Measurements from ENCODE around the gene ZDBF2. TPM values are rescaled to one million over a fixed set of nuclear protein-coding genes. Genes with fewer than 3 reads are reported as not detected.
"Not testable (repeated sequence)": the region's sequence is repeated elsewhere in the genome, so short reads cannot be mapped to it uniquely, and the experiment has no call there.

ZDBF2 gene
- total RNA-seq, 1 donor = 0.81 TPM

DNA sequence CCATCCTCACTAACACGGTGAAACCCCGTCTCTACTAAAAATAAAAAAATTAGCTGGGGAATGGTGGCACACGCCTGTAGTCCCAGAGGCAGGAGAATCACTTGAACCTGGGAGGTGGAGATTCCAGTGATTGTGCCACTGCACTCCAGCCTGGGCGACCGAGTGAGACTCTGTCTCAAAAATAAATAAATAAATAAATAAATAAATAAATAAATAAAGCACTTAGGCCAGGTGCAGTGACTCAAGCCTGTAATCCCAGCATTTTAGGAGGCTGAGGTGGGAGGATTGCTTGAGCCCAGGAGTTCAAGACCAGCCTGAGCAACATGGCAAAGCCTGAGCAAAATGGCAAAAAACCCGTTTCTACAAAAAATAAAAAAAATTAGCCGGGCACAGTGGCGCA, 15.8 kb upstream of the ZDBF2 start:
- DNase-seq (ENCODE audit: low read depth in 2 of 3, low spot score in 2 of 3) = not testable (repeated sequence)

DNA sequence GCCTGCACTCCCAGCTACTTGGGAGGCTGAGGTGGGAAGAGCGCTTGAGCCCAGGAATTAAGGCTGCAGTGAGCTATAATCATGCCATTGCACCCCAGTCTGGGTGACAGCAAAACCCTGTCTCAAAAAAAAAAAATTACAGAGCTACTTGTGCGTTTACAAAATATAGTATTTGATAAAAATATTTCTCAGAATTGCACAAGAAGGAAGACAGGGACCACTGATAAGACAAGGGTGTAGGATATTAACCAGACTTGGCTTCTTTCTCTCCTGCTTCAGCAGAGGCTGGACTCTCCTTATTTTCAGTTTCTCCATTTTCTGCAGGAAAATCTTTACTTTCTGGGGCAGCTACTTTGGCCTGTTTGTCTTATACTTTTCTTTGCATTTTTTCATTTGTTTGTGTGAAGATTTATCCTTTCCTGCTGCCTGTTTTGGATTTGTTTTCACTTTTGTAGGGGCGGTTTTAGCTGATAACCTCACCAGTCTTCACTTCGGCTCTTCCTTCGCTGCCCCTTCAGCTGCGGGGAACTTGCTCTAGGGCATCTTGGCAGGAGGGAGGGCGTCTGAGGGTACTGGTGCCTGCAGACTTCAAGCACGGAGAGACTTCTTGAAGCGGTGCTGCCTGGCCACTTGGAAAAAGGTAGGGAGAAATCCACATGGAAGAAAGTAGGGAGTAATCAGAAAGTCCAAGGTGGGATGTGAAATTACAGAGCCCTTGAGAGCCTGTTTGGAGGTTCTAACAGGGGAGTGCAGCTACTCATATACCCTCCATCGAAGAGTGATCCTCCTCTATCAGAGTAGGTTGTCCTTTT, 14.9 kb upstream of the ZDBF2 start:
- DNase-seq (ENCODE audit: low read depth in 2 of 3, low spot score in 2 of 3) = no peak

DNA sequence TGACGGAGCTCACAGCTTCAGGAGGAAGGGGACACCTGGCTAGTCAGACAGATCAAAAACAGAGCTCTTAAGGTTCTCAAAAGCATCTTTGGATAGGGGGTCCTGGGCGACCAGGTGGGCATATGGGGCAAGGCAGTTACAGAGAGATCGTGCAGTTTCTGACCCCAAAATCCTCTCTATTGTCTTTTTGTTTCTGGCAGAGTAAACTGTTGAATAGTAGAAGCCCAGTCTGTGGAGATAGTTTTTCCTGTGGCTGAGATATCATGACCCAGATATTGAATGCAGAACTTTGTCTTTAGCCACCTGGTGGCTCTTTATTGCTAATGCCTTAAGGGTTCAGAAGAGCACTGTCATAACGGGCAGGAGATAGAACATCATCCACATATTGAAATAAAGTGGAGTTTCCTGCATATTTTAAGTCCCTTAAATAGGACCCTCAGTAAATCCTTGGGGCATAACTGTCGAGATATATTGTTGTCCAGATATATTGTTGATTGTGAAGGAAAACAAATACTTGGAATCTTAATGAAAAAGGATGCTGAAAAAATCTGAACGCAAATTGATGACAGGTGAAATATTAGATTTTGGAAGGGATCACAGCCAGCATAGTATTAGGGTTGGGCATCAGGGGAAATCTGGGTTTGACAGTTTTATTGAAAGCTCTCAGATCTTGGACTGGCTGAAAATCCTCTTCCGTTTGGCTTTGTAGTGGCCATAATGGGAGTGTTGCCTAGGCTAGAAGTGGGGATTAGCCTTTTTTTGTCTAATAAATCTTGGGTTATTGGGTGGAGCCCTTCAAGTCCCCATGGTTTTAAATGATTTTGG, 14.1 kb upstream of the ZDBF2 start:
- DNase-seq (ENCODE audit: low read depth in 2 of 3, low spot score in 2 of 3) = peak in 1 of 3 donors; percentile 53

DNA sequence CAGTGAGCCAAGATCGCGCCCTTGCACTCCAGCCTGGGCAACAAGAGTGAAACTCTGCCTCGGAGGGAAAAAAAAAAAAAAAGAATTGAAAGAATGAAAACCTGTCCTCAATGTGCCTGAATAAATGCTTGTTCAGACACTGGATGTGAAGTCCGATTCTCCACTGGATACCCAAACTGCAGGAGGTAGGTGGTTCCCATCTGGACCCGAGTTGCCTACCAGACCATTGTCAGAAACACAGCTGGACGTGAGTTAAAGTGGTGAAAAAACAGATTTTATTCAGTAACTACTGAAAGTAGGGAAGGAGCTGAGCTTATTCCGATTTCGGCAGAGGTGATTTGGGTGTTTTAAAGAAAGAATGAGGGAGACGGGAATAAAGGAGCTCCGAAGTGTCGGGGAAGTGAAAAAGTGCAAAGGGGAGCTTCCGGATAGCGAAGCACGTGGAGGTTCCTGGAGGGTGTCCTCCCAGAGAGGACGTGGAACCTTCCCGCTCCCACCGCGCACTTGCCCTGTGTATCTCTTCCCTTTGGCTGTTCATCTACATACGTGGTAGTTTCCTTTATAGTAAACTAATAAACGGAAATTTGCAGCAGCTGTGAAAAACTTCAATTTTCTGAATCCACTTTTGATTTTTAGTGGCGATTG, 10.4 kb upstream of the ZDBF2 start:
- DNase-seq (ENCODE audit: low read depth in 2 of 3, low spot score in 2 of 3) = no peak

DNA sequence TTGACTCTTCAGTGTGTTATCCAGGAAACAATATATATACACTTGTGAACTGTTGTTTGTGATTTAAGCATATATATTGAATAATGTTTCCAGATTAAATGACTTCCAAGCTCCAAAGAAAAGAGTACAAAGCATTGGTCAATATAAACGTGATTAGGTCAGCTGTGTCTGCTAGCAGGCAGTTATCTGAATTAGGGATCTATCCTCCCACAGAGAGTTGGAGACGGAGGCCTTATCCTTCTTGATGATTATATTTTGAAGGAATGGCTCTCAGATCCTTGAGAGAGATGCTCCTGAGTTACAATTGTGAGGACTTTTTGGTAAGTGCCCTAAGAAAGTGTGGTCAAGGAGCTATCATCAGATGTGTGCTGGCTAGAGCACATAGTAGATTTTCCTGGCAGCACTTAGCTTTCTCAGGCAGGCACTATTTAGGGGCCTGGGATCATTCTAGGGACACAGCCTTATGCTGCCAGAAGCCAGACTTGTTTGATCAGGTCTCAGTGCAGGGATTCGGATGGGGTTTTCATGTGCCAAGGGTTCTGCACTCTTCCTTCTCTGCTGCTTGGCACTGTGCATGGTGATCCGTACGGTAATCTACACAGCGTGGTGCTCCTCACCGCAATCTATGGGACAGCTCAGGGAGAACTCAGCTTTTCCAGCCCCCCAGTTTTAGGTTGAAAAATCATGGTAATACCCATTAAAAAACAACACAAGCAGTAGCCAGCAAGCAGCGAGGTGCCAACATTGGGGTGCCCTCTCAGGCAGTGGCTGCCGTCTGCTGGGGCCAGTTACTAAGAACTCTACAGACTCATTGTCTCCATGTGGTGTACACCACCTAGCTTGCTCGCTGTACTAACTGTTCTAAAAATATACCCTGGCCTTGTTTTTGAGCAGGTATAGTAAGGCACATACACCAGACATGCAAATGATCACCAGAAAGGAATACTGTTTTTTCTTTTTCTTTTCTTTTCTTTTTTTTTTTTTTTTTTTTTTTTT, 8.0 kb upstream of the ZDBF2 start:
- no peak for DNase-seq (ENCODE audit: low read depth in 2 of 3, low spot score in 2 of 3)

DNA sequence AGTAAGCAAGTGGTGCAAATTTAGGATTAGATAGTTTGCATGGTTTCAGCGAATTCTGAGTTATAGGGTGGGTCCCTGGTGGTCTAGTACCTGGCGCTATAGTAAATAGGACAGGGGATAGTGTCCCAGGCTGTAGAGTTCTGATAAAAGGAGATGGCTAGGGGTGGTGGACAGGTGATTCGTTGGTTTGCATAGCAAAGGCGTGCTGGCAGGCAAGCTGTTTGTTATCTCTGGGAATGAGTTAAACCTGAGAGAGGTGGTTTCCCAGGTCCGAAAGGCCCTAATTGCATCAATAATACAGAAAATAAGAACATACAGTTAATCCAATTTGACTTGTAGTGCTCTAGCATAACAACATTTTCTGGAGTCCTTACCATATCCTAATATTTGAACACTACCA, 6.9 kb upstream of the ZDBF2 start:
- DNase-seq (ENCODE audit: low read depth in 2 of 3, low spot score in 2 of 3) = no peak

DNA sequence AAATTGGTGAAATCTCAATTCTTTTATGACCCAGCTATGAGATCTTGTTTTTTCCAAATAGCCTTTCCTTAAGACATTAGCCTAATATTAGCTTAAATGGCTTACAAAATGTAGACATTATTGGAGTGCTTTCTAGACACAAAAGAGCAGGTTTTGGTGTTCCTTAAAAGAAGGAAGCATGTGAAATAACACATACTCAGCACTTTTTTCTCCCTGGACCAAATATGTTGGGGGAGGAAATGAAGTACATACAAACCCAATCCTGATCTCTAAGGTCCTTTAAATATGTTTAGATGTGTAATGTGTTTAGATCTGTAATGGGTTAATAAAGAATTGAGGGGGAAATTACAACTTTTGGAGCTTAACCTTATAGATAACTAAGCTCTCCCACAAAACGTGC, 3.4 kb upstream of the ZDBF2 start:
- no peak for DNase-seq (ENCODE audit: low read depth in 2 of 3, low spot score in 2 of 3)

DNA sequence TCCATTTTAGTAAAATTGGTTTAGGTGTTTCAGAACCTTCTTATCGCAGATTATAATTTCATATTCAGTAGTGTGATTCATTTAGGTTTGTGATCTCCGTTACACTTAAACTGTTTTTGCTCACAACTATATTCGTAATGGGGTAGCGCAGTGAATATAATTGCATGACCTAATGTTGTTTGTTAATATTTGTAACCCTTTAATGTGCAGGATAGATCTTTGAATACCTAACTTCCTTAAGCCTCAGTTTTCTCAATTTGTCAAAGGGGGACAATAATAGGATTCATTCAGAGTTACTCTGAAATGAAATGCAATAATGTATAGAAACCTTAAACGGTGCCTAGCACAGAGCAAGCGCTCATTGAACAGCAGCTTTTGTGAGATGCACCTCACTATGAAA, 558 bp upstream of the ZDBF2 start:
- no peak for DNase-seq (ENCODE audit: low read depth in 2 of 3, low spot score in 2 of 3)

DNA sequence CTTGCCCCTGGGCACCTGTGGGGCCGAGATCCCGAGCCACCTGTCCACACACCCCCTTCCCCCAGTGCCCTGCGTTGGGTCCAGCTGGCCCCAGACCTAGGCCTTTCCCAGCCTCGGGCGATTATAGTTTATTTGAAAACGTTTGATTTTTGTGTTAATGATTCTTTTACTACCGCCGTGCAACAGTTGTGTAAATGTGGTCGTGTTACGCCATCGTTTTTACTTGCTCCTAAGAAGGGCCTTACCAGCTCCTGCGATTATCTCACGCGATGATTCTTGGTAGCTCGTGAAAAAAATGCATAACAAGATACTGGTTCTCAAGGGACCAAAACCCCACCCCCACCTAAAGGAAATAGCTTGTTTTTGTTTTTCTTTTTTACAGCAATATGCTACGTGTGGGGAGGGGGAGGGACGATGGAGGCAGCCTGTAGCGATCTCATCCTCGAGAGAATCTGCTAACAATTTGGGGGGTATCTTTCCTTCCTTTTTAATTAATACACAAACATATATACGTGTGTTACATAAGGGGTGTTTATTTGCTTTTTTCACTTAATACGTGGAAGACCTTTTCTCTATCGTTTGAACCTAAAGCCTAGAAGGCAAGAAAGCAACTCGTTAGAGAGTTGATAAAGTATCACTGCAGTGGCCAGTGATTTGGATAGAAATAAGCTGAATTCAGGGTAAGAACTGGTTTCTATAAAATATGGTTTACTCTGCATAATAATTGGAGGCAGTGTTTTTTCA, 1.0 kb downstream of the ZDBF2 start:
- DNase-seq (ENCODE audit: low read depth in 2 of 3, low spot score in 2 of 3) = peak in 1 of 3 donors; percentile 5

DNA sequence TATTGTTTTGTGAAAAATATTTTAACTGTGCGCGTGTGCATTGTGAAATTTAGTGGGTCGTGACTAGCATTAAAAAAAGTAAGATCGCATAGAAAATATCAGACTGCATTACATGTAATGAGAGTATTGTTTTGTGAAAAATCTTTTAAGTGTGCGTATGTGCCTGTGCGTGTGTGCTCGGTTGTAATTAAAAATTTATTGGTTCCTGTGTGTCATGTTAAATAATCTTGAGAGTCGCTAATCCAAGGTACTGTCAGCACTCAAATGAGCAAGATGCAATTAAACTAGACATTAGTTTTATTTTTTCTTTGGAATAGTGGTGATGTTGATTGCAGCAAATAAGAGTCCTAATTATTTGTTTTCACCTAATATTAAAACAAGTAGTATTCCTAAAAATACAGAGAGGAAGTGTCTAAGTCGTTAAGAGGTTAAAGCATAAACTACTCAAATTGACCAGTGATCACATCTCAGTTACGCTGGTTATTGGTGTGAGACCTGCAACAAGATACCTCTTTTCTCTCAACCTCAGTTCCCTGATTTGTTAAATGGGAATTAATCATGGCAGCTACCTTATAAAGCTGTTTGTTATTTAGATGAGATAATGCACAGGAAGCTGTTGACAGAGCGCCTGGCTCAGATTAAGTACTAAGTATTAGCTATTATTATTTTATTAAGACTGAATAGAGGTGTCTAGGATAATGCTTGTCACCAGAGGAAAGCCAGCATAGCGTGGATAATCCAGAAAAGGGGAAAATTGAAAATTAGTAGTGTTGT, 1.9 kb downstream of the ZDBF2 start:
- no peak for DNase-seq (ENCODE audit: low read depth in 2 of 3, low spot score in 2 of 3)

DNA sequence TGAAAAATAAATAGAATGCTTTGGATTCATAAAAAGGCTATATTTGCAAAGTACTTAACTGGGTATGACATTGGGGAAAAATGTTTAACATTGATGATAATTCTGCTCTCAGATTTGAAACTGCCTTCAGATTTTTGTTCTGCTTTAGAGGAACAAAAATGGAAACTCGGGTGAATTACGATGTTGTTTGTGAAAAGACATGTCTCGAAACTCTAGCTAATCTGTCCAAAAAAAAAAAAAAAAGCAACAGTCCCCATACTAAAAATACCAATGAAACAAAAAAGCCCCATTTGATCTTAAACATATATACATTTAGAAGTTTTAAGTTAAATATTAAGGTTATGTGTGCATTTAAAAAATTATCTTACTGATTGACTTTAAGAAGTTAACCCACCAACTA, 3.0 kb downstream of the ZDBF2 start:
- no peak for DNase-seq (ENCODE audit: low read depth in 2 of 3, low spot score in 2 of 3)

DNA sequence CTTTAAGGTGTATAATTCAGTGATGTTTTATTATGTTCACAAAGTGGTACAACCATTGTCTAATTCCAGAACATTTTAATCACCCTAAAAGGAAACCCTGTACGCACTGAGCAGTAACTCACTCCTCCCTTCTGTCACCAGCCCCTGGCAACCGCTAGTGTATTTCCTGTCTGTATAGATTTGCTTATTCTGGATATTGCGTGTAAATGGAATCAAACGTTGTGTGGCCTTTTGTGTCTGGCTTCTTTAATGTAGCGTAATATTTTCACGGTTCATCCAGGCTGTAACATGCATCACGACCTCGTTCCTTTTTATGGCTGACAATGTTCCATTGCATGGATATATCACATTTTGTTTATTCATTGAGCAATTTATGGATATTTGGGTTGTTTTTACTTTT, 8.3 kb downstream of the ZDBF2 start:
- no peak for DNase-seq (ENCODE audit: low read depth in 2 of 3, low spot score in 2 of 3)

DNA sequence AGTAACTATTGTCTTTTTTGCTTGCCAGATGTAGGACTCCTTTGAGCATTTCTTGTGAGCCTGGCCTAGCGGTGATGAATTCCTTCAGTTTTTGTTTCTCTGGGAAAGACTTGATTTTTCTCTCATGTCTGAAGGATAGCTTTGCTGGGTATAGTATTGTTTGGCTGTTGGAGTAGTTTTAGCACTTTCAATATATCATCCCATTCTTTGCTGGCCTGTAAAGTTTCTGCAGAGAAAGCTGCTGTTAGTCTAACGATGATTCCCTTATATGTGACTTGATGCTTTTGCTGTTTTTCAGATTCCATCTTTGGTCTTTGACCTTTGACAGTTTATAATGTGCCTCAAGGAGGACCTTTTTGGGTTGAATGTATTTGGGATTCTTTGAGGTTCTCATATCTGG, 12.7 kb downstream of the ZDBF2 start:
- DNase-seq (ENCODE audit: low read depth in 2 of 3, low spot score in 2 of 3) = no peak

DNA sequence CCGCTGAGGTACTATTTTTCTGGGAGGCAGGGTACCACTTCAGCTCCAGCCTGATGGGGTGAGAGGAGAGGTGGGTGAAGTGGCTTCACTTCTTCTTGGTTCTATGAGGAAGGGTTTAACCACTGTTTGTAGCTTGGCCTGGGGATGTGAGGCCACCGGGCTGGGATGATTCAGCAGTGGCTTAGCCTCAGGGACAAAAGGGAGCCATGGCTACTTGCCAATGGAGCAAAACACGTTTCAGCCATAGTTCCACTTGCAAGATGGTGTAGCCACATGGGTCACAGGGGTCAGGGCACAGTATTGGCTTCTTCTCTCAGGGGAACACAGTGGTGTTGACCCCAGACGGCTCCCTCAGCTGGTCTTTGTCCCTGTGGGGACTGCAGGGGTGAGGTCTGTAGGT, 14.9 kb downstream of the ZDBF2 start:
- no peak for DNase-seq (ENCODE audit: low read depth in 2 of 3, low spot score in 2 of 3)

DNA sequence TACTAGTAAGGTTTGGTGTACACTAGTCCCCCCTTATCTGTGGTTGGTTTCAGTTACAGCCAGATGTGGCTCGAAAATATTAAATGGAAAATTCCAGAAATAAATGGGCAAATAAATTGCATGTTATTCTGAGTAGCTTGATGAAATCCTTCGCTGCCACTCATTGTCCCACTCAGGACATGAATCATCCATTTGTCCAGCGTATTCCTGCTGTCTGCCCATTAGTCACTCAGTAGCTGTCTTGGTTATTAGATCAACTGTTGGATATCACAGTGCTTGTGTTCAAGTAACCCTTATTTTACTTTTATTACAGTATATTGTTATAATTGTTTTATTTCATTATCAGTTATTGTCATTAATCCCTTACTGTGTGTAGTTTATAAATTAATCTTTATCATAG, 21.7 kb downstream of the ZDBF2 start:
- no peak for DNase-seq (ENCODE audit: low read depth in 2 of 3, low spot score in 2 of 3)

DNA sequence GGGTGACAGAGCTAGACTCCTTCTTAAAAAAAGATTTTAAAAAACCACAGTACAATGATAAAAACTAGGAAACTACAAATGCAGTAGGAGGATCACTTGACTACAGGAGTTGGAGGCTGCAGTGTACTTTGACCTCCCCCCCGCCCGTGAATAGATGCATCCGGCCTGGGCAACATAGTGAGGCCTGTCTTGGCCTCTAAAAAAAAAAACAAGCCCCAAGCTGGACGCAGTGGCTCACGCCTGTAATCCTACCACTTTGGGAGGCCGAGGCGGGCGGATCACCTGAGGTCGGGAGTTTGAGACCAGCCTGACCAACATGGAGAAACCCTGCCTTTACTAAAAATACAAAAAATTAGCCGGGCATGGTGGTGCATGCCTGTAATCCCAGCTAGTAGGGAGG, 25.1 kb downstream of the ZDBF2 start:
- not testable (repeated sequence) for DNase-seq (ENCODE audit: low read depth in 2 of 3, low spot score in 2 of 3)

DNA sequence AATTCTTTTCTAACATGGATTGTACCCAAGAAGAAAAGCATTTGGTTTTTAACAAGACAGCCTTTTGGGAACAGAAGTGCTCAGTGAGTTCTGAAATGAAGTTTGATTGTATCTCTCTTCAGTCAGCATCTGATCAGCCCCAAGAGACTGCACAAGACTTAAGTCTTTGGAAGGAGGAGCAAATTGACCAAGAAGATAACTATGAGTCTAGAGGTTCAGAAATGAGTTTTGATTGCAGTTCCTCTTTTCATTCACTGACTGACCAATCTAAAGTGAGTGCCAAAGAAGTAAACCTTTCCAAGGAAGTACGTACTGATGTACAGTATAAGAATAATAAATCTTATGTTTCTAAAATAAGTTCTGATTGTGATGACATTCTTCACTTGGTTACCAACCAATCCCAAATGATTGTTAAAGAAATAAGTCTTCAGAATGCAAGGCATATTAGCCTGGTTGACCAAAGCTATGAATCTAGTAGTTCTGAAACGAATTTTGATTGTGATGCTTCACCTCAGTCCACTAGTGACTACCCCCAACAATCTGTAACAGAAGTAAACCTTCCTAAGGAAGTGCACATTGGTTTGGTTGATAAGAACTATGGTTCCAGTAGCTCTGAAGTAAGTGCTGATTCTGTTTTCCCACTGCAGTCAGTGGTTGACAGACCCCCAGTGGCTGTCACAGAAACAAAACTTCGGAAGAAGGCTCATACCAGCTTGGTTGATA, 31.2 kb downstream of the ZDBF2 start:
- no peak for DNase-seq (ENCODE audit: low read depth in 2 of 3, low spot score in 2 of 3)

DNA sequence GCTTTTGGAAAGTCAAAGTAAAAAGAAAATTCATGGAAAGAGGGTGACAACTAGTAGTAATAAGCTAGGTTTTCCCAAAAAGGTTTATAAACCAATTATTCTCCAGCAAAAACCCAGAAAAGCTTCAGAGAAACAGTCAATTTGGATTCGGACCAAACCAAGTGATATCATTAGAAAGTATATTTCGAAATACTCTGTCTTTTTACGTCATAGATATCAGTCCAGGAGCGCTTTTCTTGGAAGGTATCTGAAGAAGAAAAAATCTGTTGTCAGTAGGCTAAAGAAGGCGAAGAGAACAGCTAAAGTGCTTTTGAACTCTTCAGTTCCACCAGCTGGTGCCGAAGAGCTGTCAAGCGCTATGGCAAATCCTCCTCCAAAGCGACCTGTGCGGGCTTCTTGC, 36.6 kb downstream of the ZDBF2 start:
- no peak for DNase-seq (ENCODE audit: low read depth in 2 of 3, low spot score in 2 of 3)
